ENCODE data around the gene SNTG2.

Gene SNTG2

GRCh38 chr2:1033069-1033468, 82.4 kb downstream of the SNTG2 start:
- no peak for ATAC-seq (ENCODE audit: low read depth)
- no peak overlapping the region for H3K27ac ChIP-seq (ENCODE audit: poor library complexity, severe bottlenecking)
- H3K4me1 ChIP-seq (ENCODE audit: insufficient read depth, poor library complexity, severe bottlenecking): no peaks in the 10 kb centered on the region
- H3K36me3 ChIP-seq (ENCODE audit: low read depth): no peaks in the 10 kb centered on the region
- H3K9me3 ChIP-seq (ENCODE audit: severe bottlenecking): peaks cover 4% of the 10 kb centered on the region
- TF ChIP-seq, protein P1, sequence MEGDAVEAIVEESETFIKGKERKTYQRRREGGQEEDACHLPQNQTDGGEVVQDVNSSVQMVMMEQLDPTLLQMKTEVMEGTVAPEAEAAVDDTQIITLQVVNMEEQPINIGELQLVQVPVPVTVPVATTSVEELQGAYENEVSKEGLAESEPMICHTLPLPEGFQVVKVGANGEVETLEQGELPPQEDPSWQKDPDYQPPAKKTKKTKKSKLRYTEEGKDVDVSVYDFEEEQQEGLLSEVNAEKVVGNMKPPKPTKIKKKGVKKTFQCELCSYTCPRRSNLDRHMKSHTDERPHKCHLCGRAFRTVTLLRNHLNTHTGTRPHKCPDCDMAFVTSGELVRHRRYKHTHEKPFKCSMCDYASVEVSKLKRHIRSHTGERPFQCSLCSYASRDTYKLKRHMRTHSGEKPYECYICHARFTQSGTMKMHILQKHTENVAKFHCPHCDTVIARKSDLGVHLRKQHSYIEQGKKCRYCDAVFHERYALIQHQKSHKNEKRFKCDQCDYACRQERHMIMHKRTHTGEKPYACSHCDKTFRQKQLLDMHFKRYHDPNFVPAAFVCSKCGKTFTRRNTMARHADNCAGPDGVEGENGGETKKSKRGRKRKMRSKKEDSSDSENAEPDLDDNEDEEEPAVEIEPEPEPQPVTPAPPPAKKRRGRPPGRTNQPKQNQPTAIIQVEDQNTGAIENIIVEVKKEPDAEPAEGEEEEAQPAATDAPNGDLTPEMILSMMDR (IDR thresholded peaks at IDR 0.05; ENCODE audit: poor library complexity, severe bottlenecking): no peak
- H3K4me3 ChIP-seq (ENCODE audit: severe bottlenecking): no peak overlapping the region
- DNase-seq (ENCODE audit: low spot score): no peak
- no peaks in the 10 kb centered on the region for H3K27me3 ChIP-seq (ENCODE audit: insufficient read depth, poor library complexity, severe bottlenecking)

DNA sequence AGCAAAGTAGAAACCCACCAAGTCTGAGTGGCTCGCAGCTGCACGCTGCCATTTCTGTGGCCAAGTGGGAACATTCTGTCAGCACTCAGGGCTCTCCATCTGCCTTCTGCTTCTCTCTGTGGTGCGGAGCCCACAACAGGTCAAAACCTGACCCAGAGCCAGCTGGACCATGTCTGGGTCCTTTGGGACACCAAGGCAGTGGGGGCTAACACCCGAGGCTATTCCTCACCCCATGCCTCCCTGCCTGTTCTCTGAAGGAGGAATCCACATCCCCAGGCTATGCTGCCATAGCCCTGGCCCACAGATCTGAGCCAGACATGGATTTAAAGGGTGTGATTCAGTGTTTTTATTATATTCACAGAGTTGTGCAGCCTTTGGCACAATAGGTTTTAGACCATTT, 86.4 kb downstream of the SNTG2 start:
- H3K9me3 ChIP-seq (ENCODE audit: severe bottlenecking): peaks cover 4% of the 10 kb centered on the region
- ATAC-seq (ENCODE audit: low read depth): no peak
- H3K27me3 ChIP-seq (ENCODE audit: insufficient read depth, poor library complexity, severe bottlenecking): no peaks in the 10 kb centered on the region
- no peak overlapping the region for H3K4me3 ChIP-seq (ENCODE audit: severe bottlenecking)
- H3K36me3 ChIP-seq (ENCODE audit: low read depth): no peaks in the 10 kb centered on the region
- no peak overlapping the region for H3K27ac ChIP-seq (ENCODE audit: poor library complexity, severe bottlenecking)
- no peak for DNase-seq (ENCODE audit: low spot score)
- H3K4me1 ChIP-seq (ENCODE audit: insufficient read depth, poor library complexity, severe bottlenecking): no peaks in the 10 kb centered on the region
- TF ChIP-seq, protein P1 (IDR thresholded peaks at IDR 0.05; ENCODE audit: poor library complexity, severe bottlenecking): no peak

- no peaks in the 10 kb centered on the region for H3K36me3 ChIP-seq (ENCODE audit: low read depth)
- peaks cover 4% of the 10 kb centered on the region for H3K9me3 ChIP-seq (ENCODE audit: severe bottlenecking)
- TF ChIP-seq, protein P1 (IDR thresholded peaks at IDR 0.05; ENCODE audit: poor library complexity, severe bottlenecking): no peak
- no peak for DNase-seq (ENCODE audit: low spot score)
- no peak for ATAC-seq (ENCODE audit: low read depth)
- no peaks in the 10 kb centered on the region for H3K27me3 ChIP-seq (ENCODE audit: insufficient read depth, poor library complexity, severe bottlenecking)
- H3K4me3 ChIP-seq (ENCODE audit: severe bottlenecking): no peak overlapping the region
- no peak overlapping the region for H3K27ac ChIP-seq (ENCODE audit: poor library complexity, severe bottlenecking)
- no peaks in the 10 kb centered on the region for H3K4me1 ChIP-seq (ENCODE audit: insufficient read depth, poor library complexity, severe bottlenecking)
Observed at GRCh38 chr2:1039549-1039948, 88.9 kb downstream of the SNTG2 start.

DNA sequence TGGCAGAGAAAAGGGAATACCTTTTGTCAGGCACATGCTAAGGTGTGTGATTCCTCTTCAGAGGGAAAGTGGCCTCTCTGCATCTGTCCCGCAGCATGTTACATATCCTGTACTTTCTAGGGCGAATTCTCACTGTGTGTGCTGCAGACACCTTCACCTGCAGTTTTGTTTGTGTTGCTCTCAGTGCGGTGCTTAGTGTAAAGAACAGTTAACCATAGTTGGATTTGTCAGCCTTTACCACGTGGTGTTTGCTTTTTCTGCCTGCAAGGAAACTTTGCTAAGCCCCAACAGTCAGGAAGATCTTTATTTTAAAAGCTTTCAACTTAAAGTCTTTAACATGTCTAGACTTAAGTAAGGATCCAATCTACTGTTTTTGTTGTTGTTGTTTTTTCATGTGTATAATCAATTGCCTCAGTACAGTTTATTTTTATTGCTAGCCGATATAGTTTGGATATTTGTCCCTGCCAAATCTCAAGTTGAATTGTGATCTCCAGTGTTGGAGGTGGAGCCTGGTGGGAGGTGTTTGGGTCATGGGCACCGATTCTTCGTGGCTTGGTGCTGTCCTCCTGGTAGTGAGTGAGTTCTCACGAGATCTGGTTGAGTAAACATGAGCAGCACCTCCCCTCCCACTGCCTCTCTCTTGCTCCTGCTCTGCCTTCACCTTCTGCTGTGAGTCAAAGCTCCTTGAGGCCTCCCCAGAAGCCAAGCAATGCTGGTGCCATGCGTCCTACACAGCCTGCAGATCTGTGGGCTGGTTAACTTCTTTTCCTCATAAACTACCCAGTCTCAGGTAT, 90.6 kb downstream of the SNTG2 start:
- Histone ChIP-seq H3K4me1 (ENCODE audit: insufficient read depth, poor library complexity, severe bottlenecking) (no peaks in the 10 kb centered on the region), H3K27ac (ENCODE audit: poor library complexity, severe bottlenecking) (no peak overlapping the region), H3K4me3 (ENCODE audit: severe bottlenecking) (no peak overlapping the region), H3K9me3 (ENCODE audit: severe bottlenecking) (no peaks in the 10 kb centered on the region), H3K36me3 (ENCODE audit: low read depth) (no peaks in the 10 kb centered on the region), H3K27me3 (ENCODE audit: insufficient read depth, poor library complexity, severe bottlenecking) (no peaks in the 10 kb centered on the region)
- TF ChIP-seq, protein P1 (IDR thresholded peaks at IDR 0.05; ENCODE audit: poor library complexity, severe bottlenecking): no peak
- ATAC-seq (ENCODE audit: low read depth) (no peak), DNase-seq (ENCODE audit: low spot score) (no peak)

GRCh38 chr2:1045109-1045508, 94.5 kb downstream of the SNTG2 start:
- Histone ChIP-seq H3K9me3 (ENCODE audit: severe bottlenecking) (no peaks in the 10 kb centered on the region), H3K36me3 (ENCODE audit: low read depth) (no peaks in the 10 kb centered on the region), H3K27me3 (ENCODE audit: insufficient read depth, poor library complexity, severe bottlenecking) (no peaks in the 10 kb centered on the region), H3K4me3 (ENCODE audit: severe bottlenecking) (no peak overlapping the region), H3K4me1 (ENCODE audit: insufficient read depth, poor library complexity, severe bottlenecking) (no peaks in the 10 kb centered on the region), H3K27ac (ENCODE audit: poor library complexity, severe bottlenecking) (no peak overlapping the region)
- DNase-seq (ENCODE audit: low spot score) (no peak), ATAC-seq (ENCODE audit: low read depth) (no peak)
- TF ChIP-seq, protein P1 (IDR thresholded peaks at IDR 0.05; ENCODE audit: poor library complexity, severe bottlenecking): no peak
